Liver (tissue), 9 donors: ENCODE results near the gene MPC1. TPM values are rescaled to one million over a fixed set of nuclear protein-coding genes. Genes with fewer than 3 reads are reported as not detected.
"Not testable (repeated sequence)": the region's sequence is repeated elsewhere in the genome, so short reads cannot be mapped to it uniquely, and the experiment has no call there.

ENCODE experiments used
- DNase-seq: peaks from one replicate; pipeline ENCODE4 v3.0.0-alpha.2; 2017; ENCODE audit warnings: low spot score
- H3K27ac ChIP-seq, 2 donors: one replicate each; pipeline ENCODE4 v1.7.0; 2013; ENCODE audit warnings: inconsistent platforms in 2 of 2, low read length in 2 of 2, control low read depth in 1 of 2, low read depth in 1 of 2, mild to moderate bottlenecking in 1 of 2
- H3K27me3 ChIP-seq, 4 donors: one replicate each; pipeline versions ENCODE4 v1.6.1 to v1.7.0; 2013; ENCODE audit warnings: low read length in 3 of 4, inconsistent platforms in 1 of 4, mild to moderate bottlenecking in 1 of 4, moderate library complexity in 1 of 4; ENCODE audit not compliant: control insufficient read depth in 4 of 4, insufficient read depth in 4 of 4
- H3K36me3 ChIP-seq, 4 donors: one replicate each; pipeline versions ENCODE4 v1.6.1 to v1.7.0; 2013; ENCODE audit warnings: low read length in 3 of 4, mild to moderate bottlenecking in 3 of 4, low read depth in 1 of 4, moderate library complexity in 1 of 4; ENCODE audit not compliant: control insufficient read depth in 4 of 4, insufficient read depth in 3 of 4
- H3K4me1 ChIP-seq, 4 donors: one replicate each; pipeline versions ENCODE4 v1.6.1 to v1.7.0; 2013; ENCODE audit warnings: low read length in 3 of 4, mild to moderate bottlenecking in 3 of 4, moderate library complexity in 1 of 4; ENCODE audit not compliant: control insufficient read depth in 4 of 4, insufficient read depth in 4 of 4
- H3K4me3 ChIP-seq, 3 donors: one replicate each; pipeline versions ENCODE4 v1.6.1 to v1.7.0; 2013; ENCODE audit warnings: low read length in 3 of 3, control low read depth in 1 of 3, low read depth in 1 of 3, mild to moderate bottlenecking in 1 of 3
- H3K9ac ChIP-seq, 2 donors: one replicate each; pipeline ENCODE4 v1.7.0; 2013; ENCODE audit warnings: low read length in 2 of 2, mild to moderate bottlenecking in 2 of 2, moderate library complexity in 2 of 2, control low read depth in 1 of 2, low read depth in 1 of 2
- H3K9me3 ChIP-seq, 4 donors: one replicate each; pipeline versions ENCODE4 v1.6.1 to v1.7.0; 2013; ENCODE audit warnings: low read length in 3 of 4; ENCODE audit not compliant: control insufficient read depth in 4 of 4
- ATF3 ChIP-seq: IDR thresholded peaks from 2 replicates; pipeline ENCODE4 v1.6.1; 2016; ENCODE audit warnings: antibody characterized with exemption
- CTCF ChIP-seq: fragments of 150-350 bp; IDR thresholded peaks from 2 replicates; pipeline ENCODE4 v1.5.1; 2017; ENCODE audit warnings: improper control_type of control experiment, low read depth, low read length; ENCODE audit not compliant: missing input control
- EGR1 ChIP-seq, 2 donors: IDR thresholded peaks; 2 replicates each; pipeline ENCODE4 v1.6.1; 2016 to 2018; ENCODE audit warnings: antibody characterized with exemption in 2 of 2, low read depth in 2 of 2
- FOXA1 ChIP-seq: IDR thresholded peaks from 2 replicates; pipeline ENCODE4 v1.6.1; 2016; ENCODE audit warnings: antibody characterized with exemption
- FOXA2 ChIP-seq: IDR thresholded peaks from 2 replicates; pipeline ENCODE4 v1.6.1; 2016; ENCODE audit warnings: antibody characterized with exemption
- GABPA ChIP-seq, 2 donors: IDR thresholded peaks in 1 of 2; conservative IDR thresholded peaks in 1 of 2; 2 replicates each; pipeline ENCODE4 v1.6.1; 2016; ENCODE audit warnings: antibody characterized with exemption in 2 of 2, mild to moderate bottlenecking in 1 of 2, moderate library complexity in 1 of 2
- HNF4A ChIP-seq, 2 donors: conservative IDR thresholded peaks; 2 replicates each; pipeline ENCODE4 v1.6.1; 2016; ENCODE audit warnings: antibody characterized with exemption in 2 of 2, mild to moderate bottlenecking in 2 of 2
- HNF4G ChIP-seq: IDR thresholded peaks from 2 replicates; pipeline ENCODE4 v1.6.1; 2016; ENCODE audit warnings: antibody characterized with exemption
- JUND ChIP-seq, 2 donors: IDR thresholded peaks; 2 replicates each; pipeline ENCODE4 v1.6.1; 2016; ENCODE audit warnings: antibody characterized with exemption in 2 of 2
- MAX ChIP-seq: IDR thresholded peaks from 2 replicates; pipeline ENCODE4 v1.6.1; 2016; ENCODE audit warnings: antibody characterized with exemption
- NR2F2 ChIP-seq: IDR thresholded peaks from 2 replicates; pipeline ENCODE4 v1.6.1; 2016; ENCODE audit warnings: antibody characterized with exemption
- RAD21 ChIP-seq, 2 donors: IDR thresholded peaks; 2 replicates each; pipeline ENCODE4 v1.6.1; 2016; ENCODE audit warnings: antibody characterized with exemption in 2 of 2, mild to moderate bottlenecking in 2 of 2
- REST ChIP-seq: IDR thresholded peaks from 2 replicates; pipeline ENCODE4 v1.6.1; 2016; ENCODE audit warnings: antibody characterized with exemption, mild to moderate bottlenecking
- RXRA ChIP-seq, 2 donors: IDR thresholded peaks; 2 replicates each; pipeline ENCODE4 v1.6.1; 2017 to 2018; ENCODE audit warnings: antibody characterized with exemption in 2 of 2, mild to moderate bottlenecking in 1 of 2
- SP1 ChIP-seq: IDR thresholded peaks from 2 replicates; pipeline ENCODE4 v1.6.1; 2018; ENCODE audit warnings: antibody characterized with exemption, mild to moderate bottlenecking
- TAF1 ChIP-seq: conservative IDR thresholded peaks from 2 replicates; pipeline ENCODE4 v1.6.1; 2016; ENCODE audit warnings: antibody characterized with exemption, mild to moderate bottlenecking
- YY1 ChIP-seq: IDR thresholded peaks from 2 replicates; pipeline ENCODE4 v1.6.1; 2016; ENCODE audit warnings: antibody characterized with exemption, mild to moderate bottlenecking
- ZBTB33 ChIP-seq: IDR thresholded peaks from 2 replicates; pipeline ENCODE4 v1.6.1; 2016; ENCODE audit warnings: antibody characterized with exemption
- WGBS: extraction: QIAGEN DNeasy Blood & Tissue Kit; methylation state at CpG from one replicate; pipeline ENCODE4 v1.1.7; 2013; 5-methylcytosine and 5-hydroxymethylcytosine counted together
- polyA plus RNA-seq, 2 donors: library from polyadenylated mRNA; stranded (reverse) in 1 of 2; unstranded in 1 of 2; fragments of 200-250 nt in 1 of 2; fragments of >200 nt in 1 of 2; fragmentation: Nextera tagmentation in 1 of 2; extraction: Ambion mirVana in 1 of 2; gene quantifications; one replicate each; pipeline versions ENCODE4 v1.2.1 to v1.2.3, GENCODE V29; 2013 to 2015
- total RNA-seq, 2 donors: library from RNA; depleted of rRNA; stranded (reverse); fragments of >200 nt; gene quantifications; one replicate each; pipeline ENCODE4 v1.2.3, GENCODE V29; 2014
- donor health status: healthy.
- donor health status: healthy.
- donor health status: healthy.
- donor health status: healthy.
- donor health status: healthy.

Gene MPC1
- total and polyA plus RNA-seq, 4 donors, result 79.7 to 478 (median 237) TPM

- peaks cover 21 to 43% (median 35%) of the 10 kb centered on the region in 4 donors for H3K4me1 ChIP-seq
- no peak for DNase-seq
- H3K4me3 ChIP-seq, result no peak overlapping the region
- 86% methylated on average over 13 of the region's 13 CpGs for WGBS
- no peaks in the 10 kb centered on the region for H3K27me3 ChIP-seq
- no peaks in the 10 kb centered on the region for H3K9me3 ChIP-seq
- H3K27ac ChIP-seq, result peak overlapping the region; percentile 77 to 89
- no peak for TF ChIP-seq EGR1 (IDR thresholded peaks at IDR 0.05; ENCODE audit: low read depth in 2 of 2)
- peak in 1 of 2 donors; percentile 2 for TF ChIP-seq HNF4A (conservative IDR thresholded peaks at IDR 0.05)
- TF ChIP-seq ATF3, result peak; percentile 18
- peak overlapping the region in 1 of 2 donors; percentile 42 for H3K9ac ChIP-seq
- H3K36me3 ChIP-seq, result no peaks in the 10 kb centered on the region
Observed at GRCh38 chr6:166388290-166389004, 5.7 kb upstream of the MPC1 start.

GRCh38 chr6:166387642-166388289 is 5.0 kb upstream of the MPC1 start:
- 30% methylated on average over 5 of the region's 5 CpGs for WGBS
- H3K27ac ChIP-seq, result peak overlapping the region; percentile 77 to 89
- H3K4me3 ChIP-seq, result peak overlapping the region in 2 of 3 donors; percentile 1 to 44
- peak overlapping the region in 1 of 2 donors; percentile 42 for H3K9ac ChIP-seq
- no peak for DNase-seq
- H3K9me3 ChIP-seq, result no peaks in the 10 kb centered on the region
- no peaks in the 10 kb centered on the region for H3K36me3 ChIP-seq
- H3K4me1 ChIP-seq, result peaks cover 16 to 38% (median 32%) of the 10 kb centered on the region in 4 donors
- TF ChIP-seq TAF1 (no peak), NR2F2 (peak; percentile 85), CTCF (no peak), YY1 (peak; percentile 67), SP1 (peak; percentile 99), MAX (peak; percentile 68), FOXA1 (no peak), ATF3 (peak; percentile 69), EGR1 (IDR thresholded peaks at IDR 0.05; ENCODE audit: low read depth in 2 of 2) (peak; percentile 81 to 87), HNF4A (conservative IDR thresholded peaks at IDR 0.05) (peak; percentile 86 to 88), ZBTB33 (peak; percentile 82), RAD21 (IDR thresholded peaks at IDR 0.05) (peak; percentile 25 to 28), GABPA (IDR thresholded peaks at IDR 0.05 in 1 of 2, conservative IDR thresholded peaks at IDR 0.05 in 1 of 2) (peak in 1 of 2 donors; percentile 65), HNF4G (peak; percentile 66), FOXA2 (peak; percentile 40), REST (no peak), JUND (IDR thresholded peaks at IDR 0.05) (peak; percentile 83 to 86), RXRA (IDR thresholded peaks at IDR 0.05) (peak; percentile 96 to 98)
- H3K27me3 ChIP-seq, result no peaks in the 10 kb centered on the region

GRCh38 chr6:166387098-166387497 is 4.4 kb upstream of the MPC1 start:
- H3K27me3 ChIP-seq, H3K9ac ChIP-seq, DNase-seq, H3K9me3 ChIP-seq, H3K36me3 ChIP-seq: not testable (repeated sequence)
- Histone ChIP-seq H3K4me3 (peak overlapping the region in 1 of 3 donors; percentile 1), H3K27ac (peak overlapping the region; percentile 77 to 89), H3K4me1 (peaks cover 16 to 38% (median 32%) of the 10 kb centered on the region in 4 donors)
- 76% methylated on average over 9 of the region's 9 CpGs for WGBS
